HL-60 (cell line): ENCODE measurements around the gene GABRB1.

Experiments
- DNase-seq, 2 experiments: peaks; one replicate each; pipeline ENCODE4 v3.0.0-alpha.2; 2010 to 2020; ENCODE audit warnings: low read depth in 1 of 2, low spot score in 1 of 2
- H3K27ac ChIP-seq: fragments of 250-450 bp; sonication (Bioruptor Pico); replicated peaks from 2 replicates; pipeline ENCODE4 v1.5.1; 2020; ENCODE audit warnings: mild to moderate bottlenecking, moderate library complexity
- H3K27me3 ChIP-seq: fragments of 250-450 bp; sonication (Bioruptor Pico); 2 replicates; pipeline ENCODE4 v1.5.1; 2021; ENCODE audit warnings: mild to moderate bottlenecking, moderate library complexity; ENCODE audit not compliant: insufficient read depth, poor library complexity, severe bottlenecking
- H3K4me3 ChIP-seq: replicated peaks from 2 replicates; pipeline ENCODE4 v1.5.1; 2011; ENCODE audit warnings: mild to moderate bottlenecking, control low read depth, low read length; ENCODE audit not compliant: insufficient read depth
- CTCF ChIP-seq: IDR thresholded peaks from one replicate; pipeline ENCODE4 v1.5.1; 2011; ENCODE audit warnings: low read length, control low read depth, inconsistent platforms; ENCODE audit not compliant: insufficient read depth
- GABPA ChIP-seq: IDR thresholded peaks from 2 replicates; pipeline ENCODE4 v1.6.1; 2012; ENCODE audit warnings: low read depth
- POLR2AphosphoS5 ChIP-seq: IDR thresholded peaks from 2 replicates; pipeline ENCODE4 v1.6.1; 2012; ENCODE audit warnings: low read depth
- REST ChIP-seq: IDR thresholded peaks from 2 replicates; pipeline ENCODE4 v1.6.1; 2012; ENCODE audit warnings: low read depth; ENCODE audit not compliant: insufficient replicate concordance
- SPI1 ChIP-seq: IDR thresholded peaks from 2 replicates; pipeline ENCODE4 v1.6.1; 2012; ENCODE audit warnings: low read depth, mild to moderate bottlenecking, borderline replicate concordance

The GABRB1 gene

GRCh38 chr4:47367761-47368160 lies 336.4 kb downstream of the GABRB1 start:
- no peak for TF ChIP-seq CTCF
- peak; percentile 82 for TF ChIP-seq SPI1
- DNase-seq: peak; percentile 74 to 82
- no peak overlapping the region for H3K4me3 ChIP-seq
- no peaks in the 10 kb centered on the region for H3K27me3 ChIP-seq
- peak overlapping the region; percentile 96 for H3K27ac ChIP-seq

- H3K27me3 ChIP-seq: no peaks in the 10 kb centered on the region
- DNase-seq: peak; percentile 58 to 92
- TF ChIP-seq CTCF (no peak), REST (no peak), GABPA (no peak), POLR2AphosphoS5 (peak; percentile 96), SPI1 (no peak)
- H3K27ac ChIP-seq: peak overlapping the region; percentile 96
- H3K4me3 ChIP-seq: no peak overlapping the region
Measured at GRCh38 chr4:47368211-47368610, 336.8 kb downstream of the GABRB1 start.

GRCh38 chr4:47372561-47372960 lies 341.2 kb downstream of the GABRB1 start:
- Histone ChIP-seq H3K27ac (peak overlapping the region; percentile 70), H3K27me3 (no peaks in the 10 kb centered on the region), H3K4me3 (no peak overlapping the region)
- peak; percentile 33 to 37 for DNase-seq
- TF ChIP-seq SPI1: no peak
- no peak for TF ChIP-seq CTCF
- TF ChIP-seq POLR2AphosphoS5: no peak
- TF ChIP-seq GABPA: no peak
- TF ChIP-seq REST: no peak

GRCh38 chr4:47373174-47373573 lies 341.8 kb downstream of the GABRB1 start:
- Histone ChIP-seq H3K27ac (peak overlapping the region; percentile 70), H3K4me3 (no peak overlapping the region), H3K27me3 (no peaks in the 10 kb centered on the region)
- peak; percentile 35 to 73 for DNase-seq
- TF ChIP-seq REST (no peak), SPI1 (peak; percentile 19; the same call in 1 of the 2 replicates)
